ENCODE results near the gene RGS6. TPM values are rescaled to one million over a fixed set of nuclear protein-coding genes. Genes with fewer than 3 reads are reported as not detected.

Gene RGS6
- total and polyA plus RNA-seq, 4 donors, result 0.06 to 5.3 (median 0.17) TPM; not detected in 1

DNA sequence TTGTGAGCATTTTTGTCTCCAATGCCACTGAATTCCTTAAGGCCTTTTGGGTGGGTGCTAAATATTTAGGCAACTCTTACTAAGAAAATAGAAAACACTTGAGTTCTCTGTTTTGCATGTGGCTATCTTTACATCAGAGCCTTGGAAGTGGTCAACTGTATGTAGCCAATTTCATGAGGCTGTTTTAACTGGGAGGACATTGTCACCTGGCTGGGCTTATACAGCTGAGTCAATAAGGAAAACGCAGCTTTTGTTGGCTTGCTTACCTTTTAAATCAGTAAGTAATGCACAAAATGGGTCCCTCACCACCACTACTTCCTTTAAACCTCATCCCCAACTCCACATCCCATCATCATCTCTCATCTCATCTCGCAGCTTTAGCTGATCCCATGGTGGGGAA lies 194.3 kb downstream of the RGS6 start (continued):
- TF ChIP-seq, protein P1, sequence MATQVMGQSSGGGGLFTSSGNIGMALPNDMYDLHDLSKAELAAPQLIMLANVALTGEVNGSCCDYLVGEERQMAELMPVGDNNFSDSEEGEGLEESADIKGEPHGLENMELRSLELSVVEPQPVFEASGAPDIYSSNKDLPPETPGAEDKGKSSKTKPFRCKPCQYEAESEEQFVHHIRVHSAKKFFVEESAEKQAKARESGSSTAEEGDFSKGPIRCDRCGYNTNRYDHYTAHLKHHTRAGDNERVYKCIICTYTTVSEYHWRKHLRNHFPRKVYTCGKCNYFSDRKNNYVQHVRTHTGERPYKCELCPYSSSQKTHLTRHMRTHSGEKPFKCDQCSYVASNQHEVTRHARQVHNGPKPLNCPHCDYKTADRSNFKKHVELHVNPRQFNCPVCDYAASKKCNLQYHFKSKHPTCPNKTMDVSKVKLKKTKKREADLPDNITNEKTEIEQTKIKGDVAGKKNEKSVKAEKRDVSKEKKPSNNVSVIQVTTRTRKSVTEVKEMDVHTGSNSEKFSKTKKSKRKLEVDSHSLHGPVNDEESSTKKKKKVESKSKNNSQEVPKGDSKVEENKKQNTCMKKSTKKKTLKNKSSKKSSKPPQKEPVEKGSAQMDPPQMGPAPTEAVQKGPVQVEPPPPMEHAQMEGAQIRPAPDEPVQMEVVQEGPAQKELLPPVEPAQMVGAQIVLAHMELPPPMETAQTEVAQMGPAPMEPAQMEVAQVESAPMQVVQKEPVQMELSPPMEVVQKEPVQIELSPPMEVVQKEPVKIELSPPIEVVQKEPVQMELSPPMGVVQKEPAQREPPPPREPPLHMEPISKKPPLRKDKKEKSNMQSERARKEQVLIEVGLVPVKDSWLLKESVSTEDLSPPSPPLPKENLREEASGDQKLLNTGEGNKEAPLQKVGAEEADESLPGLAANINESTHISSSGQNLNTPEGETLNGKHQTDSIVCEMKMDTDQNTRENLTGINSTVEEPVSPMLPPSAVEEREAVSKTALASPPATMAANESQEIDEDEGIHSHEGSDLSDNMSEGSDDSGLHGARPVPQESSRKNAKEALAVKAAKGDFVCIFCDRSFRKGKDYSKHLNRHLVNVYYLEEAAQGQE (IDR thresholded peaks at IDR 0.05), result no peak
- TF ChIP-seq NR2F2 (IDR thresholded peaks at IDR 0.05), result no peak
- no peak for TF ChIP-seq YY1 (IDR thresholded peaks at IDR 0.05)
- no peak for TF ChIP-seq FOXA2 (IDR thresholded peaks at IDR 0.05)
- no peak for TF ChIP-seq GABPA (IDR thresholded peaks at IDR 0.05 in 1 of 2, conservative IDR thresholded peaks at IDR 0.05 in 1 of 2)
- no peak for TF ChIP-seq JUND (IDR thresholded peaks at IDR 0.05)
- TF ChIP-seq TAF1 (conservative IDR thresholded peaks at IDR 0.05), result no peak
- no peak for TF ChIP-seq EGR1 (IDR thresholded peaks at IDR 0.05; ENCODE audit: low read depth in 2 of 2)
- TF ChIP-seq, protein P2, sequence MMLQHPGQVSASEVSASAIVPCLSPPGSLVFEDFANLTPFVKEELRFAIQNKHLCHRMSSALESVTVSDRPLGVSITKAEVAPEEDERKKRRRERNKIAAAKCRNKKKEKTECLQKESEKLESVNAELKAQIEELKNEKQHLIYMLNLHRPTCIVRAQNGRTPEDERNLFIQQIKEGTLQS (IDR thresholded peaks at IDR 0.05), result no peak

DNA sequence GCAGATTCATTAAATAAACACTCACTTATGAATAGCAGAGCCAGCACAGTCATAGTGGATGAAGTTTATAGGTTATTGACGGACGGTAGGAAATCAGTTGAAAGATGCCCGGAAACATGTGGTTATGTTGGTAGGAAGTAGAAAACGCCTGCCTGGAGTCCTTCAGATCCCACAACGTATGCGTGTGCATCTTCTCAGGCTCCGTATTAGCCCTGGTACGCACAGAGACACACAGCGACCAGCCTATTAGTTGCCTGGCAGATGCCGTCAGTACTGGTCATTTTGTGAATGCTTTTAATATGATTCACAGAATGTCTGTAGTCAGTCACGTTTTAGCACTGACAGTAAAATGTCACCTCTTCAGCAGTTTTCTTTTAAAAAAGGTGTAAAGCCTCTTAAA lies 196.4 kb downstream of the RGS6 start:
- peaks cover 0 to 9% (median 2%) of the 10 kb centered on the region in 4 donors for H3K27me3 ChIP-seq (ENCODE audit: control insufficient read depth in 4 of 4, insufficient read depth in 4 of 4, low read length in 3 of 4)
- peaks cover 0 to 10% (median 6%) of the 10 kb centered on the region in 4 donors for H3K9me3 ChIP-seq (ENCODE audit: control insufficient read depth in 4 of 4, low read length in 3 of 4)
- no peak for DNase-seq (ENCODE audit: low spot score)
- no peak overlapping the region for H3K27ac ChIP-seq (ENCODE audit: low read depth in 1 of 2, low read length in 2 of 2)
- WGBS, result 67% methylated on average over 11 of the region's 11 CpGs
- H3K9ac ChIP-seq (ENCODE audit: low read depth in 1 of 2, low read length in 2 of 2), result no peak overlapping the region
- no peak overlapping the region for H3K4me3 ChIP-seq (ENCODE audit: low read depth in 1 of 3, low read length in 3 of 3)
- H3K36me3 ChIP-seq (ENCODE audit: control insufficient read depth in 4 of 4, insufficient read depth in 3 of 4, low read depth in 1 of 4, low read length in 3 of 4), result no peaks in the 10 kb centered on the region
- TF ChIP-seq, protein P3, sequence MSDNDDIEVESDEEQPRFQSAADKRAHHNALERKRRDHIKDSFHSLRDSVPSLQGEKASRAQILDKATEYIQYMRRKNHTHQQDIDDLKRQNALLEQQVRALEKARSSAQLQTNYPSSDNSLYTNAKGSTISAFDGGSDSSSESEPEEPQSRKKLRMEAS (IDR thresholded peaks at IDR 0.05), result no peak
- TF ChIP-seq, protein P1 (IDR thresholded peaks at IDR 0.05), result no peak
- TF ChIP-seq HNF4A (conservative IDR thresholded peaks at IDR 0.05), result no peak
- no peak for TF ChIP-seq HNF4G (IDR thresholded peaks at IDR 0.05)
- TF ChIP-seq JUND (IDR thresholded peaks at IDR 0.05), result no peak
- no peak for TF ChIP-seq SP1 (IDR thresholded peaks at IDR 0.05)
- TF ChIP-seq TAF1 (conservative IDR thresholded peaks at IDR 0.05), result no peak
- H3K4me1 ChIP-seq (ENCODE audit: control insufficient read depth in 4 of 4, insufficient read depth in 4 of 4, low read length in 3 of 4), result peaks cover 0 to 5% (median 1%) of the 10 kb centered on the region in 4 donors

DNA sequence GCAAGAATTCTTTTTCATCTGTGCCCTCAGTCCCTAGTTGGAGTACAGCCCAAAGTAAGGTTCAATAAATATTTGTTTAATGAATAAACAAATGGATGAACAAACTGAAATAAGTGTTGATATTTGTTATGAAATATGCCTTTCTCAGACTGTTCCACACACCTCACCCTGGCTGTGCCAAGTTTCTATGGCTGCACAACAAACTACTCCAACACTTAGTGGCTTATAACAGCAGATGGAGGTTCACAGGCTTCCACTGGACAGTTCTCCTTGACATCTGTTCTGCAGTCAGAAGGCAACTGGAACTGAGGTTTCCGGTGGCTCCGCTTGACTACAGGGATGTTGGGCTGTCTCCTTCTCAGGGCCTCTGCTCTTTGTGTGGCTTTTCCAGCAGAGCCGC lies 197.1 kb downstream of the RGS6 start:
- Histone ChIP-seq H3K9me3 (ENCODE audit: control insufficient read depth in 4 of 4, low read length in 3 of 4) (peaks cover 0 to 10% (median 6%) of the 10 kb centered on the region in 4 donors), H3K27me3 (ENCODE audit: control insufficient read depth in 4 of 4, insufficient read depth in 4 of 4, low read length in 3 of 4) (peaks cover 0 to 9% (median 2%) of the 10 kb centered on the region in 4 donors), H3K9ac (ENCODE audit: low read depth in 1 of 2, low read length in 2 of 2) (no peak overlapping the region), H3K36me3 (ENCODE audit: control insufficient read depth in 4 of 4, insufficient read depth in 3 of 4, low read depth in 1 of 4, low read length in 3 of 4) (no peaks in the 10 kb centered on the region), H3K4me1 (ENCODE audit: control insufficient read depth in 4 of 4, insufficient read depth in 4 of 4, low read length in 3 of 4) (peaks cover 0 to 5% (median 1%) of the 10 kb centered on the region in 4 donors), H3K4me3 (ENCODE audit: low read depth in 1 of 3, low read length in 3 of 3) (no peak overlapping the region), H3K27ac (ENCODE audit: low read depth in 1 of 2, low read length in 2 of 2) (no peak overlapping the region)
- WGBS, result 89% methylated on average over 3 of the region's 3 CpGs
- no peak for DNase-seq (ENCODE audit: low spot score)
- TF ChIP-seq EGR1 (IDR thresholded peaks at IDR 0.05; ENCODE audit: low read depth in 2 of 2) (no peak), HNF4A (conservative IDR thresholded peaks at IDR 0.05) (no peak)
- TF ChIP-seq, protein P1 (IDR thresholded peaks at IDR 0.05), result no peak
